IMR-90 (cell line): ENCODE measurements around the gene OGG1. TPM values are rescaled to one million over a fixed set of nuclear protein-coding genes. Genes with fewer than 3 reads are reported as not detected.

Experiments used
- ATAC-seq: fragments of 200-7000 bp; cut with Tn5 transposase; 2 replicates; pipeline ENCODE4 v1.9.1; 2020; ENCODE audit warnings: low read depth, mild to moderate bottlenecking, moderate library complexity
- BruUV-seq: library from RNA; stranded (reverse); fragments of 400-500 nt; replicated peaks from 2 replicates; lab custom pipeline; 2021; lab: Mats Ljungman, UMichigan
- CTCF ChIA-PET: fragments of 300-600 bp; formaldehyde crosslinking; extraction: SDS; loops from one replicate; lab custom pipeline; 2021; ENCODE audit warnings: antibody characterized with exemption; lab: Yijun Ruan, JAX
- POLR2A ChIA-PET: fragments of 300-600 bp; sonication (Branson Sonifier 250); formaldehyde crosslinking; loops from one replicate; lab custom pipeline; 2022; ENCODE audit warnings: antibody characterized with exemption; ENCODE audit not compliant: unreplicated experiment; lab: Charles Lee
- DNase-seq: peaks from one replicate; pipeline ENCODE4 v3.0.0; 2013
- H2AFZ ChIP-seq: replicated peaks from 2 replicates; pipeline ENCODE3; 2013; ENCODE audit warnings: low read length, mild to moderate bottlenecking; ENCODE audit not compliant: poor library complexity
- H2AK5ac ChIP-seq: 2 replicates; pipeline ENCODE4 v1.6.1; 2013; ENCODE audit warnings: low read depth, low read length, inconsistent platforms
- H2AK9ac ChIP-seq: replicated peaks from 2 replicates; pipeline ENCODE3; 2013; ENCODE audit warnings: mild to moderate bottlenecking, low read depth, low read length, moderate library complexity; ENCODE audit not compliant: poor library complexity
- H2BK120ac ChIP-seq: 2 replicates; pipeline ENCODE4 v1.6.1; 2013; ENCODE audit warnings: low read depth, low read length, inconsistent platforms
- H2BK15ac ChIP-seq: 3 replicates; pipeline ENCODE4 v1.6.1; 2013; ENCODE audit warnings: low read depth, low read length, inconsistent platforms
- H2BK20ac ChIP-seq: 2 replicates; pipeline ENCODE4 v1.6.1; 2013; ENCODE audit warnings: low read depth, mild to moderate bottlenecking, inconsistent platforms, low read length, moderate library complexity
- H2BK5ac ChIP-seq: 2 replicates; pipeline ENCODE4 v1.6.1; 2013; ENCODE audit warnings: mild to moderate bottlenecking, low read depth, low read length, inconsistent platforms; ENCODE audit not compliant: poor library complexity, severe bottlenecking
- H3K14ac ChIP-seq: replicated peaks from 2 replicates; pipeline ENCODE4 v1.6.1; 2013; ENCODE audit warnings: low read depth, low read length, inconsistent platforms
- H3K18ac ChIP-seq: 2 replicates; pipeline ENCODE4 v1.6.1; 2013; ENCODE audit warnings: low read depth, low read length, control low read depth
- H3K23ac ChIP-seq: 2 replicates; pipeline ENCODE4 v1.6.1; 2013; ENCODE audit warnings: low read depth, low read length, inconsistent platforms
- H3K27ac ChIP-seq: 2 replicates; pipeline ENCODE4 v1.5.1; 2013; ENCODE audit warnings: mild to moderate bottlenecking, control low read depth, low read length; ENCODE audit not compliant: insufficient read depth
- H3K27me3 ChIP-seq: 2 replicates; pipeline ENCODE4 v1.6.1; 2013; ENCODE audit warnings: low read length; ENCODE audit not compliant: control insufficient read depth, insufficient read depth
- H3K36me3 ChIP-seq: 2 replicates; pipeline ENCODE4 v1.6.1; 2013; ENCODE audit warnings: low read length, mixed read lengths; ENCODE audit not compliant: control insufficient read depth, insufficient read depth
- H3K4ac ChIP-seq: 2 replicates; pipeline ENCODE4 v1.6.1; 2013; ENCODE audit warnings: low read depth, low read length, inconsistent platforms
- H3K4me1 ChIP-seq: 2 replicates; pipeline ENCODE4 v1.6.1; 2013; ENCODE audit warnings: low read length, mixed read lengths; ENCODE audit not compliant: control insufficient read depth, insufficient read depth
- H3K4me2 ChIP-seq: 2 replicates; pipeline ENCODE4 v1.6.1; 2013; ENCODE audit warnings: low read depth, mild to moderate bottlenecking, control low read depth, low read length, moderate library complexity
- H3K4me3 ChIP-seq: 2 replicates; pipeline ENCODE4 v1.5.1; 2013; ENCODE audit warnings: low read depth, mild to moderate bottlenecking, control low read depth, low read length, moderate library complexity; ENCODE audit not compliant: insufficient read depth
- H3K56ac ChIP-seq: 2 replicates; pipeline ENCODE4 v1.6.1; 2013; ENCODE audit warnings: low read length, inconsistent platforms; ENCODE audit not compliant: insufficient read depth; ENCODE audit errors: extremely low read depth
- H3K79me1 ChIP-seq, 2 experiments: 2 replicates each; pipeline ENCODE4 v1.6.1; 2013; ENCODE audit warnings: low read length in 2 of 2, inconsistent platforms in 1 of 2, low read depth in 1 of 2
- H3K9ac ChIP-seq: 2 replicates; pipeline ENCODE4 v1.6.1; 2013; ENCODE audit warnings: low read depth, low read length, control low read depth
- H3K9me1 ChIP-seq: 2 replicates; pipeline ENCODE4 v1.6.1; 2013; ENCODE audit warnings: low read length, inconsistent platforms; ENCODE audit not compliant: insufficient read depth
- H3K9me3 ChIP-seq: 2 replicates; pipeline ENCODE4 v1.6.1; 2013; ENCODE audit warnings: low read length; ENCODE audit not compliant: control insufficient read depth, insufficient read depth
- H4K20me1 ChIP-seq: 2 replicates; pipeline ENCODE4 v1.6.1; 2013; ENCODE audit warnings: low read length, inconsistent platforms; ENCODE audit not compliant: insufficient read depth
- H4K5ac ChIP-seq: 2 replicates; pipeline ENCODE4 v1.6.1; 2013; ENCODE audit warnings: mild to moderate bottlenecking, low read depth, low read length, control low read depth
- H4K8ac ChIP-seq, 2 experiments: 2 replicates each; pipeline ENCODE4 v1.6.1; 2013; ENCODE audit warnings: low read depth in 2 of 2, low read length in 2 of 2, control low read depth in 1 of 2, inconsistent platforms in 1 of 2
- H4K91ac ChIP-seq: 2 replicates; pipeline ENCODE4 v1.6.1; 2013; ENCODE audit warnings: low read depth, low read length, inconsistent platforms; ENCODE audit not compliant: insufficient read depth
- CEBPB ChIP-seq: IDR thresholded peaks from 2 replicates; pipeline ENCODE4 v1.6.1; 2012; ENCODE audit warnings: low read depth, low read length, improper control_type of control experiment
- CHD1 ChIP-seq: IDR thresholded peaks from 2 replicates; pipeline ENCODE4 v1.6.1; 2012; ENCODE audit warnings: low read depth, low read length, improper control_type of control experiment
- CTCF ChIP-seq: conservative IDR thresholded peaks from 2 replicates; pipeline ENCODE4 v1.5.1; 2012; ENCODE audit warnings: mild to moderate bottlenecking, low read depth, low read length, improper control_type of control experiment
- ELK1 ChIP-seq: fragments of 150-350 bp; IDR thresholded peaks from 2 replicates; pipeline ENCODE4 v1.6.1; 2016; ENCODE audit warnings: low read depth, mild to moderate bottlenecking, low read length, moderate library complexity, borderline replicate concordance
- MAFK ChIP-seq: IDR thresholded peaks from 2 replicates; pipeline ENCODE4 v1.6.1; 2012; ENCODE audit warnings: low read depth, low read length, improper control_type of control experiment
- MAZ ChIP-seq: IDR thresholded peaks from 2 replicates; pipeline ENCODE4 v1.6.1; 2012; ENCODE audit warnings: low read depth, mild to moderate bottlenecking, low read length, improper control_type of control experiment, moderate library complexity, borderline replicate concordance
- MXI1 ChIP-seq: IDR thresholded peaks from 2 replicates; pipeline ENCODE4 v1.6.1; 2012; ENCODE audit warnings: low read depth, mild to moderate bottlenecking, low read length, moderate library complexity, borderline replicate concordance
- NFE2L2 ChIP-seq: fragments of 150-350 bp; IDR thresholded peaks from 2 replicates; pipeline ENCODE4 v1.6.1; 2016; ENCODE audit warnings: low read depth, mild to moderate bottlenecking, low read length
- RAD21 ChIP-seq: IDR thresholded peaks from 2 replicates; pipeline ENCODE4 v1.6.1; 2012; ENCODE audit warnings: low read length, improper control_type of control experiment
- RFX5 ChIP-seq: IDR thresholded peaks from 2 replicates; pipeline ENCODE4 v1.8.0; 2012; ENCODE audit warnings: low read depth, mild to moderate bottlenecking, low read length, moderate library complexity
- SMC3 ChIP-seq: fragments of 150-350 bp; IDR thresholded peaks from 2 replicates; pipeline ENCODE4 v1.6.1; 2016; ENCODE audit warnings: low read depth, mild to moderate bottlenecking, antibody characterized with exemption, low read length, moderate library complexity
- WGBS, 2 experiments: methylation state at CpG; one replicate each; pipeline versions ENCODE4 v1.1.5 to v1.1.7; 2013; ENCODE audit warnings: missing lambda C conversion rate in 2 of 2; ENCODE audit not compliant: insufficient read length in 1 of 2; ENCODE audit errors: extremely low coverage in 2 of 2; 5-methylcytosine and 5-hydroxymethylcytosine counted together
- dilution Hi-C: fragments of 300-500 bp; cut with HindIII; formaldehyde crosslinking; loops from one replicate; pipeline ENCODE4 v1.14.3; 2018; ENCODE audit warnings: low sequenced_read_pairs; ENCODE audit not compliant: unreplicated experiment
- in situ Hi-C: fragments of 300-500 bp; cut with MboI; formaldehyde crosslinking; loops from 3 replicates; pipeline ENCODE4 v1.14.3; 2019; ENCODE audit warnings: low sequenced_read_pairs, inconsistent platforms, mixed read lengths
- intact Hi-C: fragments of 100-400 bp; cut with micrococcal nuclease; formaldehyde crosslinking; loops from 2 replicates; pipeline ENCODE4 v1.10.0; 2022
- polyA plus RNA-seq, 3 experiments: library from polyadenylated mRNA; depleted of rRNA; stranded (reverse); fragments of >200 nt; gene quantifications; 2 replicates each; pipeline ENCODE4 v1.2.3, GENCODE V29; 2012; ENCODE audit warnings: low replicate concordance in 1 of 3
- total RNA-seq: library from RNA; depleted of rRNA; stranded (reverse); fragments of >200 nt; gene quantifications from 2 replicates; pipeline ENCODE4 v1.2.3, GENCODE V29; 2012

The OGG1 gene
- total and polyA plus RNA-seq, 2 of the 4 experiments (the other 2 are of a cell fraction), result 14.9 to 25.6 TPM

- intact Hi-C loops (no loop called here), dilution Hi-C loops (no loop called here), in situ Hi-C loops (no loop called here)
- TF ChIP-seq CTCF (no peak), RAD21 (no peak), CHD1 (no peak), MAZ (no peak), SMC3 (no peak), RFX5 (no peak), ELK1 (no peak), MAFK (no peak), CEBPB (no peak), NFE2L2 (no peak), MXI1 (no peak)
- Histone ChIP-seq H4K5ac (no peak overlapping the region), H3K27ac (no peak overlapping the region), H2AFZ (no peak overlapping the region), H3K4me2 (no peak overlapping the region), H2BK5ac (no peak overlapping the region), H3K4me3 (no peak overlapping the region), H2BK120ac (no peak overlapping the region), H2BK15ac (no peak overlapping the region), H4K8ac (no peak overlapping the region), H3K56ac (no peak overlapping the region), H2BK20ac (no peak overlapping the region), H3K27me3 (no peaks in the 10 kb centered on the region), H2AK5ac (no peak overlapping the region), H2AK9ac (no peak overlapping the region), H3K79me1 (peaks cover 22 to 32% of the 10 kb centered on the region in 2 experiments), H3K4ac (no peak overlapping the region), H3K36me3 (peaks cover 86% of the 10 kb centered on the region), H3K9me1 (peaks cover 11% of the 10 kb centered on the region), H4K91ac (no peak overlapping the region), H3K14ac (no peak overlapping the region), H3K4me1 (peaks cover 13% of the 10 kb centered on the region), H3K23ac (no peak overlapping the region), H3K9me3 (no peaks in the 10 kb centered on the region), H3K9ac (no peak overlapping the region), H4K20me1 (peaks cover 6% of the 10 kb centered on the region; the same call in 1 of the 2 replicates), H3K18ac (no peak overlapping the region)
- POLR2A ChIA-PET, result no interaction called here
- whole genome bisulfite sequencing, 2 experiments, result 96% methylated on average over 18 of the region's 18 CpGs; no CpG with 5 or more reads in 1 of the 2 experiments
- CTCF ChIA-PET, result no interaction called here
- ATAC-seq (no peak), DNase-seq (no peak)
- BruUV-seq, result no TSS peak
Observed at GRCh38 chr3:9743548-9743947, 6.2 kb upstream of the OGG1 start.
